ENCODE results near the gene PELI2. TPM values are rescaled to one million over a fixed set of nuclear protein-coding genes. Genes with fewer than 3 reads are reported as not detected.

Gene PELI2
- total RNA-seq, 2 experiments from 2014 or later = 3.2 to 5.7 TPM

DNA sequence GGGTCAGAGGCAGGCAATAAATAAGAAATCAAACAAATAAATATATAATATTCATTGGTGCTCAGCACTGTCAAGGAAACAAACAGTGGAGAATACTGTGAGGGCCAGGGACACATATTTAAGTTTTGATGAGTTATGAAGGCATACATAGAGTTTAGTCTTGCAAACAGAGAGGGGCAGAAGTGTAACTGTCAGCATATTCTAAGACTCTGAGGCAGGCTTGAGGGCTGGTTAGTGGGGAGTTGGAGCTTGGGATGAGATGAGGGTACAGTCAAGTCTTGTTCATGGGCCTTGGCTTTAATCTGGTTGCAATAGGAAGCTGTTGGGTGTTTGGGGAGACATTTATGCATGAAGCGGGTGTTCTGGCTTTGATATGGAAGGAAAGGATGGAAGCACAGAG, 78.9 kb downstream of the PELI2 start:
- DNase-seq (no peak), ATAC-seq (ENCODE audit: low read depth) (no peak)
- no peaks in the 10 kb centered on the region for H3K9me3 Mint-ChIP-seq
- no peak overlapping the region for H3K27ac Mint-ChIP-seq
- no peak overlapping the region for H3K4me3 Mint-ChIP-seq
- no peaks in the 10 kb centered on the region for H3K36me3 Mint-ChIP-seq
- peaks cover 22% of the 10 kb centered on the region for H3K4me1 Mint-ChIP-seq
- POLR2A ChIA-PET = no interaction called here
- H3K27me3 Mint-ChIP-seq = peaks cover 3% of the 10 kb centered on the region

DNA sequence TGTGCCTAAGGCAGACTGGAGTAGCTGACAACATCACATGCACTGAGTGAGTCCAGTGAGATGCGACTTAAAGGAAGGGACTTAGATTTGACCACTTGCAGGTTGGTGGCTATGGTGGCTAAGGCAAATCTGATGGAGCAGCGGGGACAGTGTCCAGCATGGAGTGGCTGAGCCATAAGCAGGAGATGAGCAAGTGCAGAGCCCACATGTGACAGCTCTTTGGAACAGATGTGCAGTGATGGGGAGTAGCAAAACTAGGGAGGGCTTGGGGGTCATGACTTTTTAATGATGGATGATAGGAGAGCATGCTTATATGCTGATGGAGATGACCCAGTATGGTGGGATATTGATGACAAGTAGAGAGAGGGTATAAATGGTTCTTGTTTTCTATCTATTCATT, 80.2 kb downstream of the PELI2 start:
- Mint-ChIP-seq H3K27me3 (peaks cover 3% of the 10 kb centered on the region), H3K27ac (no peak overlapping the region), H3K9me3 (no peaks in the 10 kb centered on the region), H3K4me1 (peaks cover 24% of the 10 kb centered on the region), H3K36me3 (no peaks in the 10 kb centered on the region), H3K4me3 (no peak overlapping the region)
- POLR2A ChIA-PET = no interaction called here
- DNase-seq (no peak), ATAC-seq (ENCODE audit: low read depth) (no peak)

DNA sequence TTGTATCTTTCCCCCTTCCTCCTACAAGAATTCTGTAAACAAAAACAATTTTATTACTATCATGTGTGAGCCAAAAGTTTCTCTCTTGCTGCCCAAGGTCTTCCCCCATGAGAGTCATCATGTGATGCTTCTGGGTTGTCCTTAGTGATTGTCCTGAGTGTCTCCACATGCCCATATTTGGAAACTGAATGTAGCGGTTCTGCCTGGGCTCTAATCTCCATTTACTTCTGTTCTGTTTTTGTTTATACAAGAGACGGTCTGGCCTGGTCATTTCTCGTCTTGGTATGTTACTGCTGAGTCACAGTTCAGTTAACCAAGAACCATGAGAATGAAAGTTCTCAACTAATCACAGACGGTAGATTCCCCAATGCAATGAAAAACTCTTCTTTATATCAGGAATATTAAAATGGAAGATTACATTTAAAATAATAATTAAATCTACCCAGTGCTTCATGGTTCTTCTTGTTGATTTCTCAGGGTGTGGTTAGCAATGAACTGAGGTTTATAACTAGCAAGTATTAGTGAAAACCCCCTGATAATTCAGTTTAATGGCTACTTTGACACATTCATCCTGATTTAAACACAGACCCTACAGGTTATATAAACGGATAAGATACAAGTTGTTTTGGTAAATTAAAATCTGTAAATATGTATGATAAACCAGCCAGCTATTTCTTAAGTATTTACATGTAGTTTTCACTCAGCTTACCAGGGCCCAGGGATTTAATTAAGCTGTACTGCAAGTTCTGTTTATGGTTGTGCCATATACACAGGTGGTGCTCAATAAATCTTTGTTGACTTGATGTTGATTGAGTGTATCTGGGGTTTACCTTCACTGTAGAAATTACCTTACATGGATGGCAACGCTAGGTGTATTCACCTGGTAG, 81.1 kb downstream of the PELI2 start:
- Mint-ChIP-seq H3K4me3 (no peak overlapping the region), H3K27me3 (no peaks in the 10 kb centered on the region), H3K4me1 (peaks cover 18% of the 10 kb centered on the region), H3K9me3 (no peaks in the 10 kb centered on the region), H3K27ac (no peak overlapping the region), H3K36me3 (no peaks in the 10 kb centered on the region)
- POLR2A ChIA-PET = no interaction called here
- DNase-seq = no peak
- no peak for ATAC-seq (ENCODE audit: low read depth)

DNA sequence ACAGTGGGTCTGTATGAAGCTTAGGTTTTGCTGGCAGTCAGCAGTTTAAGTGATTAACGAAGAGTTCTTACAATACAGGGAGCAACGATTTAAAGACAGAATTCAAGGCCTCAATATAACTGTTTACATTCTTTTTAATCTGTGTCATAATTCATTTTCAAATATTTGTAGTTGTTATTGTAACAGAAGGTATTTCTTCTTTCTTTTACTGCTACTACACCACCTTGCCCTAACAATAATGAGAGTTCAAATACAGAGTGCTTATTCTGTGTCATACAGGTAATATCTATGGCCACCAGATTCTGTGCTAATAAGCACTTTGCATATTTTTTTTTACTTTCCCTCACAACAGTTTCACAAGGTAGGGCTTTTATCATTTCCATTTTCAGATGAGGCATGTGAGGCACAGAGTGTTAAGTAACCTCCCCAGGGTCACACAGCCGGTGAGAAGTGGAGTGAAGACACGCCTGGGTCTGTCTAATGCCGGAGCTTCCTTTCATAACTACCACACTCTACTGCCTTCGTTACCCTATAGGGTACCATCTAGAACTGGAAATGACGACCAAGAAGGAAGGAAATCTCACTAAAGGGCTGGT, 81.9 kb downstream of the PELI2 start:
- ATAC-seq (ENCODE audit: low read depth) = no peak
- peaks cover 11% of the 10 kb centered on the region for H3K4me1 Mint-ChIP-seq
- no peaks in the 10 kb centered on the region for H3K9me3 Mint-ChIP-seq
- H3K4me3 Mint-ChIP-seq = no peak overlapping the region
- no peaks in the 10 kb centered on the region for H3K27me3 Mint-ChIP-seq
- H3K36me3 Mint-ChIP-seq = no peaks in the 10 kb centered on the region
- no peak for DNase-seq
- POLR2A ChIA-PET = no interaction called here
- H3K27ac Mint-ChIP-seq = no peak overlapping the region

DNA sequence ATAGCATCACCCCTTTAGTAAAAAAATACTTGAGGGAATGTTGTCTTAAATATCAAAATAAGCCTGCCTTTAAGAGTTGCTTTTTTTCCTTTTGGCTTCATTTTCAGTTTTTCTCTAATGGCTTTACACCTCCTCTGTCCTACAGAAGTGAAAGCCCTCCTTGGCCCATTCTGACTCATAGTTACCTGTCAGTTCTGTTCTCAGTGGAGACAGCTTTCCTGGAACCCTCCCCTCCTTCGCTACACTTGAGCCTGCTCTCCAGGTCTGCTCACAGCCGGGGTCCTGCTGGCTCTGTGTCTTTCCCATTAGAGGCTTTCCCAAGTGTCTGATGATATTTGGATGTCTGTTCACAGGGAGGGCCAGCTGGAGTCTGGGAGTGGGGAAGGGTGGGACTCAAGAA, 84.0 kb downstream of the PELI2 start:
- no peak for ATAC-seq (ENCODE audit: low read depth)
- H3K27ac Mint-ChIP-seq = no peak overlapping the region
- POLR2A ChIA-PET = no interaction called here
- no peaks in the 10 kb centered on the region for H3K27me3 Mint-ChIP-seq
- no peak for DNase-seq
- no peak overlapping the region for H3K4me3 Mint-ChIP-seq
- H3K4me1 Mint-ChIP-seq = peaks cover 1% of the 10 kb centered on the region
- no peaks in the 10 kb centered on the region for H3K36me3 Mint-ChIP-seq
- H3K9me3 Mint-ChIP-seq = no peaks in the 10 kb centered on the region

- no peak for ATAC-seq (ENCODE audit: low read depth)
- peaks cover 1% of the 10 kb centered on the region for H3K4me1 Mint-ChIP-seq
- no peak overlapping the region for H3K4me3 Mint-ChIP-seq
- DNase-seq = no peak
- H3K9me3 Mint-ChIP-seq = no peaks in the 10 kb centered on the region
- H3K36me3 Mint-ChIP-seq = no peaks in the 10 kb centered on the region
- H3K27me3 Mint-ChIP-seq = peaks cover 7% of the 10 kb centered on the region
- POLR2A ChIA-PET = no interaction called here
- H3K27ac Mint-ChIP-seq = no peak overlapping the region
Observed at GRCh38 chr14:56205881-56206280, 87.7 kb downstream of the PELI2 start.

- Mint-ChIP-seq H3K4me1 (peaks cover 1% of the 10 kb centered on the region), H3K36me3 (no peaks in the 10 kb centered on the region)
- POLR2A ChIA-PET = no interaction called here
Observed at GRCh38 chr14:56206596-56206995, 88.4 kb downstream of the PELI2 start.

DNA sequence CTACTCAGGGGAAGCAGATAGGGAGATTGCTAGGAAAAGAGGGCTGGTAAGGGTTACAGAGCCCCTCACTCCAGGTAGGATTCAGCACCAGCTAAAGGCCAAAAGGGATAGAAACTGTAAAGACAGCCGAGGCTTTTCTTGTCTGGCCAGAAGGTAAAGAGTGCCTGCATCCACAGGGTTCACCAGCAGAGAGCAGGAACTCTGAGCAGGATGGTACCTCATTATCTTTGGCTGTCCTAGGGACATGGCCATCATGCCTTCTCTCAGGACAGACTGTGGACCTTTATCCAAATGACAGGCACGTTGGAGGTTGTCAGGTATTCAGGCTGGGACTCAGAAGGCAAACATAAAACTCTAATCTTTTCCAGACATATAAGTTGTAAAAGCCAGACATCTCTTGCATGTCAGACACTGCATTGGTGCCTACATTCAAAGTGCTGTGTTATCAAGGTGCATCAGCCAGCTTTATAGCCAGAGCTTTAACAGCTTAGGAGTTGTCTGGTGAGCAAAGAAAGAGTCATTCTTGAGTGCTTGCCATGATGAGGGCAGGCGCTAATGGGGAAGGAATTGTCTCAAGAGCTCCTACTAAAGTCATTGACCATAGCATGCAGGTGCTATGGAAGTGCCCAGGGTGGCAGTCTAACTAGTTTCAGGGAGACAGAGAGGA, 89.5 kb downstream of the PELI2 start:
- H3K27me3 Mint-ChIP-seq = peaks cover 8% of the 10 kb centered on the region
- H3K27ac Mint-ChIP-seq = no peak overlapping the region
- no peaks in the 10 kb centered on the region for H3K36me3 Mint-ChIP-seq
- ATAC-seq (ENCODE audit: low read depth) (no peak), DNase-seq (no peak)
- H3K4me1 Mint-ChIP-seq = no peaks in the 10 kb centered on the region
- POLR2A ChIA-PET = no interaction called here
- no peaks in the 10 kb centered on the region for H3K9me3 Mint-ChIP-seq
- H3K4me3 Mint-ChIP-seq = no peak overlapping the region

More at GRCh38 chr14:56206596-56206995, 88.4 kb downstream of the PELI2 start:
- DNase-seq = no peak
- Mint-ChIP-seq H3K27ac (no peak overlapping the region), H3K9me3 (no peaks in the 10 kb centered on the region), H3K27me3 (peaks cover 7% of the 10 kb centered on the region), H3K4me3 (no peak overlapping the region)
- ATAC-seq (ENCODE audit: low read depth) = no peak

- Mint-ChIP-seq H3K36me3 (no peaks in the 10 kb centered on the region), H3K27me3 (peaks cover 8% of the 10 kb centered on the region), H3K4me1 (no peaks in the 10 kb centered on the region), H3K9me3 (no peaks in the 10 kb centered on the region), H3K4me3 (no peak overlapping the region), H3K27ac (no peak overlapping the region)
- POLR2A ChIA-PET = no interaction called here
- DNase-seq (no peak), ATAC-seq (ENCODE audit: low read depth) (no peak)
Observed at GRCh38 chr14:56208520-56208919, 90.3 kb downstream of the PELI2 start.

DNA sequence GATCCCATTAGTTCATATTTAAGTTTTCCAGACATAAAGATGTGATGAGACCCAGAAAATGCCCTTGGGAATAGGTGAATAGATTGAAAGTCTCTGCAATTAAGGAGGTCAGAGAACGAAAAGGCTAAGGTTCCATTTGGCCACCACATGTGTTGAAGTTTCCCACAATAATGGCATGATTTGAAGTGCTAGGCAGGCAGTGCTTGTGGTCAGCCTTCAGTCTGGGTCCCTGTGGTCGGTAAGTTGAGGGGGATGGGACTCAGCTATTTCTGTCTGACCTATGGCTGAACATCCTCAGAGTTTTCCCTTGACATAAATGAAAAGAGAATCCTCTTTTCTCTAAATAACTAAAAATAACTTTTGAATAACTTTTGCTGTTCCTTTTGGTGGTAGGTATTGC, 92.4 kb downstream of the PELI2 start:
- POLR2A ChIA-PET = interaction anchor here (0.6 kb wide), 1 partner anchor 194 kb away, joined by 4 read pairs; no protein-coding TSS in a partner anchor
- H3K4me3 Mint-ChIP-seq = no peak overlapping the region
- DNase-seq (no peak), ATAC-seq (ENCODE audit: low read depth) (no peak)
- peaks cover 3% of the 10 kb centered on the region for H3K4me1 Mint-ChIP-seq
- H3K36me3 Mint-ChIP-seq = no peaks in the 10 kb centered on the region
- H3K27ac Mint-ChIP-seq = no peak overlapping the region
- peaks cover 8% of the 10 kb centered on the region for H3K27me3 Mint-ChIP-seq
- H3K9me3 Mint-ChIP-seq = no peaks in the 10 kb centered on the region

DNA sequence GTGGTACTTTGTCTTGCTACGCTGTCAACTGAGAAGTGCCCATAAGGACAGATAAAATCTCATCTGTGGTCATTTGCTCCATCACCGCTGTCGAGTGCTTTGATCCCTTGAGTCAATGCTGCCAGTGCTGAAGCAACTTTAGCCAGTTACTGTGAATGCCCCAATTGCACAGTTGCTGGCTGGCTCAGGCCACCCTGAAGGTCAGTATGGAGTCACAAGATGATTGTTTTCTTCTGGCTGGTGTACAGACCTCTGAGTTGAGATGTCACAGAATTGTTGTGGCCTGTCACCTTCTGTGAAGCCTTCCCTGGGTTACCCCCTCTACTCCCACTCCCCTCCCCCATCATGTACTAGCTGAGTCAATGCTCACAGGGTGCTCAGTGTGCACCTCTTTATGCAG, 92.9 kb downstream of the PELI2 start:
- H3K36me3 Mint-ChIP-seq = no peaks in the 10 kb centered on the region
- DNase-seq = no peak
- peaks cover 3% of the 10 kb centered on the region for H3K4me1 Mint-ChIP-seq
- no peak for ATAC-seq (ENCODE audit: low read depth)
- H3K4me3 Mint-ChIP-seq = no peak overlapping the region
- peaks cover 8% of the 10 kb centered on the region for H3K27me3 Mint-ChIP-seq
- POLR2A ChIA-PET = interaction anchor here (0.6 to 1.0 kb wide), 2 partner anchors 38 to 193 kb away, joined by 3 to 4 read pairs; no protein-coding TSS in a partner anchor
- no peaks in the 10 kb centered on the region for H3K9me3 Mint-ChIP-seq
- H3K27ac Mint-ChIP-seq = no peak overlapping the region

- Mint-ChIP-seq H3K36me3 (no peaks in the 10 kb centered on the region), H3K4me1 (peaks cover 3% of the 10 kb centered on the region), H3K27me3 (peaks cover 8% of the 10 kb centered on the region), H3K27ac (no peak overlapping the region), H3K9me3 (no peaks in the 10 kb centered on the region), H3K4me3 (no peak overlapping the region)
- ATAC-seq (ENCODE audit: low read depth) (no peak), DNase-seq (no peak)
- POLR2A ChIA-PET = interaction anchor here (1.0 kb wide), 1 partner anchor 39 kb away, joined by 3 read pairs; no protein-coding TSS in a partner anchor
Observed at GRCh38 chr14:56211844-56212243, 93.6 kb downstream of the PELI2 start.

GRCh38 chr14:56212521-56212920, 94.3 kb downstream of the PELI2 start:
- ATAC-seq (ENCODE audit: low read depth) = no peak
- Mint-ChIP-seq H3K27ac (no peak overlapping the region), H3K9me3 (no peaks in the 10 kb centered on the region), H3K4me1 (peaks cover 5% of the 10 kb centered on the region), H3K27me3 (peaks cover 8% of the 10 kb centered on the region), H3K36me3 (no peaks in the 10 kb centered on the region), H3K4me3 (no peak overlapping the region)
- POLR2A ChIA-PET = no interaction called here
- DNase-seq = no peak

- Mint-ChIP-seq H3K27ac (no peak overlapping the region), H3K4me3 (no peak overlapping the region), H3K36me3 (no peaks in the 10 kb centered on the region), H3K27me3 (peaks cover 5% of the 10 kb centered on the region), H3K9me3 (no peaks in the 10 kb centered on the region), H3K4me1 (peaks cover 5% of the 10 kb centered on the region)
- ATAC-seq (ENCODE audit: low read depth) (no peak), DNase-seq (no peak)
- POLR2A ChIA-PET = no interaction called here
Observed at GRCh38 chr14:56213306-56213705, 95.1 kb downstream of the PELI2 start.
